Hepatocyte (in vitro differentiated cells): ENCODE measurements around the gene PTPRR. TPM values are rescaled to one million over a fixed set of nuclear protein-coding genes. Genes with fewer than 3 reads are reported as not detected.

Experiments
- DNase-seq: peaks from one replicate; pipeline ENCODE4 v3.0.0-alpha.2; 2016; ENCODE audit warnings: low spot score
- H2AFZ ChIP-seq: fragments of 200-600 bp; sonication (generic); 2 replicates; pipeline ENCODE4 v1.6.0; 2016; ENCODE audit warnings: antibody characterized with exemption, mild to moderate bottlenecking
- H3K27ac ChIP-seq: fragments of 200-600 bp; sonication (generic); 2 replicates; pipeline ENCODE4 v1.5.1; 2016; ENCODE audit warnings: mild to moderate bottlenecking
- H3K27me3 ChIP-seq: fragments of 200-600 bp; sonication (generic); 2 replicates; pipeline ENCODE4 v1.6.1; 2016
- H3K36me3 ChIP-seq: fragments of 200-600 bp; sonication (generic); replicated peaks from 2 replicates; pipeline ENCODE4 v1.5.1; 2016; ENCODE audit warnings: low read depth; ENCODE audit not compliant: insufficient read depth
- H3K4me1 ChIP-seq: fragments of 200-600 bp; sonication (generic); 2 replicates; pipeline ENCODE4 v1.5.1; 2016; ENCODE audit warnings: mild to moderate bottlenecking, moderate library complexity; ENCODE audit not compliant: insufficient read depth
- H3K4me2 ChIP-seq: fragments of 200-600 bp; sonication (generic); 2 replicates; pipeline ENCODE4 v1.6.0; 2016
- H3K4me3 ChIP-seq: fragments of 200-600 bp; sonication (generic); 2 replicates; pipeline ENCODE4 v1.5.1; 2016; ENCODE audit warnings: mild to moderate bottlenecking
- H3K79me2 ChIP-seq: fragments of 200-600 bp; sonication (generic); 2 replicates; pipeline ENCODE4 v1.6.0; 2017; ENCODE audit warnings: mild to moderate bottlenecking
- H3K9me2 ChIP-seq: fragments of 200-600 bp; sonication (generic); replicated peaks from 2 replicates; pipeline ENCODE4 v1.6.0; 2017; ENCODE audit warnings: mild to moderate bottlenecking; ENCODE audit not compliant: insufficient read depth
- H3K9me3 ChIP-seq: fragments of 200-600 bp; sonication (generic); 2 replicates; pipeline ENCODE4 v1.5.1; 2016; ENCODE audit warnings: low read depth, mild to moderate bottlenecking
- H4K20me1 ChIP-seq: fragments of 200-600 bp; sonication (generic); 2 replicates; pipeline ENCODE4 v1.6.0; 2016; ENCODE audit warnings: mild to moderate bottlenecking; ENCODE audit not compliant: insufficient read depth, poor library complexity, severe bottlenecking
- EZH2 ChIP-seq: fragments of 200-600 bp; sonication (generic); IDR thresholded peaks from 2 replicates; pipeline ENCODE4 v1.6.1; 2016; ENCODE audit warnings: antibody characterized with exemption, mild to moderate bottlenecking, borderline replicate concordance
- EZH2phosphoT487 ChIP-seq: fragments of 200-600 bp; sonication (generic); IDR thresholded peaks from one replicate; pipeline ENCODE4 v1.6.1; 2018; ENCODE audit warnings: antibody characterized with exemption, mild to moderate bottlenecking, low read depth, moderate library complexity; ENCODE audit not compliant: unreplicated experiment, severe bottlenecking
- WGBS: methylation state at CpG from one replicate; pipeline ENCODE4 v1.1.6; 2016; ENCODE audit warnings: low lambda C conversion rate; ENCODE audit errors: missing lambda C conversion rate; 5-methylcytosine and 5-hydroxymethylcytosine counted together
- polyA plus RNA-seq: library from polyadenylated mRNA; unstranded; fragments of >200 nt; fragmentation: Nextera tagmentation; extraction: Ambion mirVana; gene quantifications from 2 replicates; pipeline ENCODE4 v1.2.1, GENCODE V29; 2016
- total RNA-seq: library from RNA; depleted of rRNA; stranded (reverse); fragments of >200 nt; gene quantifications from 2 replicates; pipeline ENCODE4 v1.2.3, GENCODE V29; 2014
- TF ChIP-seq, protein P1 (sequence below): fragments of 200-600 bp; sonication (generic); IDR thresholded peaks from 2 replicates; pipeline ENCODE4 v1.5.1; 2016; ENCODE audit warnings: antibody characterized with exemption, mild to moderate bottlenecking; ENCODE audit not compliant: poor library complexity

Gene PTPRR
- total and polyA plus RNA-seq, 2 experiments from 2014 or later, result 1.9 to 4.8 TPM

DNA sequence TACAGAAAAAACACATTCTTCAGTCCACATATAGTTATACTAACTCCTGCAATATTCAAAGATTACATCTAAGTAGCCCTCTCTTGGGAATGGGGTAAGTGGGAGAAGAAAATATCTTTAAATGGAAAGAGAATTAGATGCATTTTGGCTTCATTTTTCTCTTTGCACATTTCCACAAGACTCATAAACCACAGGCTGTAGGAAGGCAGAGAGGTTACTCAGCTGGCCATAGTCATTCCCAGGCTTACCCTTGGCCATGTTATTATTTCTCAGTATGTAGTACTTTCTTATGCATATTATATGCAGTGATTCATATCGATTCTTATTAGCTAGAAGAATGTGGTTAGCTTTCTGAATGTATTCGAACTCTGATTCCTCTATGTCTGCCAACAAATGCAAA lies 92.2 kb downstream of the PTPRR start:
- H2AFZ ChIP-seq, result no peak overlapping the region
- no peaks in the 10 kb centered on the region for H3K9me3 ChIP-seq
- WGBS, result 91% methylated on average over 2 of the region's 2 CpGs
- H3K4me1 ChIP-seq, result peaks cover 10% of the 10 kb centered on the region
- no peak for DNase-seq
- no peaks in the 10 kb centered on the region for H4K20me1 ChIP-seq
- H3K27ac ChIP-seq, result peak overlapping the region; percentile 25
- H3K27me3 ChIP-seq, result no peaks in the 10 kb centered on the region
- TF ChIP-seq EZH2 (no peak), EZH2phosphoT487 (no peak)
- TF ChIP-seq, protein P1, sequence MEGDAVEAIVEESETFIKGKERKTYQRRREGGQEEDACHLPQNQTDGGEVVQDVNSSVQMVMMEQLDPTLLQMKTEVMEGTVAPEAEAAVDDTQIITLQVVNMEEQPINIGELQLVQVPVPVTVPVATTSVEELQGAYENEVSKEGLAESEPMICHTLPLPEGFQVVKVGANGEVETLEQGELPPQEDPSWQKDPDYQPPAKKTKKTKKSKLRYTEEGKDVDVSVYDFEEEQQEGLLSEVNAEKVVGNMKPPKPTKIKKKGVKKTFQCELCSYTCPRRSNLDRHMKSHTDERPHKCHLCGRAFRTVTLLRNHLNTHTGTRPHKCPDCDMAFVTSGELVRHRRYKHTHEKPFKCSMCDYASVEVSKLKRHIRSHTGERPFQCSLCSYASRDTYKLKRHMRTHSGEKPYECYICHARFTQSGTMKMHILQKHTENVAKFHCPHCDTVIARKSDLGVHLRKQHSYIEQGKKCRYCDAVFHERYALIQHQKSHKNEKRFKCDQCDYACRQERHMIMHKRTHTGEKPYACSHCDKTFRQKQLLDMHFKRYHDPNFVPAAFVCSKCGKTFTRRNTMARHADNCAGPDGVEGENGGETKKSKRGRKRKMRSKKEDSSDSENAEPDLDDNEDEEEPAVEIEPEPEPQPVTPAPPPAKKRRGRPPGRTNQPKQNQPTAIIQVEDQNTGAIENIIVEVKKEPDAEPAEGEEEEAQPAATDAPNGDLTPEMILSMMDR, result no peak
- H3K79me2 ChIP-seq, result no peaks in the 10 kb centered on the region
- no peaks in the 10 kb centered on the region for H3K36me3 ChIP-seq
- H3K4me3 ChIP-seq, result no peak overlapping the region
- H3K9me2 ChIP-seq, result no peaks in the 10 kb centered on the region
- no peak overlapping the region for H3K4me2 ChIP-seq

DNA sequence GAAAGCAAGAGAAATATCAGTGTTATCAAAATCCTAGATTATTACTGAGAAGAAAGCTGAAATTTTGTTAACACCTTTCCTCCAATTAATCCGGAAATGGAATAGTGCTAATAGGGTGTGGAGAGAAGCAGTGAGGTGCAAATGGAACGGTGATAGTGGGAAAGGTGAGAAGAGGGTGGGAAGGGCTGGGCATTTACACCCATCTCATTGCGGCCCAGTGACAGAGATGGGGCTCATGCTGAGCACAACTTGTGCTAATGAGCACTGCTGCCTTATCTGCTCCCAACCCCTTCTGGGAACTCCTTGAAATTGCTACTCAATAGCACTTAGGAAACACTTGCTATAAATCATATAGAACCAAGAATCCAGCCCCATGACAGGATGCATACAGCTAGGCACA lies 94.4 kb downstream of the PTPRR start:
- Histone ChIP-seq H3K4me1 (peaks cover 4% of the 10 kb centered on the region), H3K79me2 (no peaks in the 10 kb centered on the region), H3K27me3 (no peaks in the 10 kb centered on the region), H3K4me2 (no peak overlapping the region), H2AFZ (no peak overlapping the region), H3K4me3 (no peak overlapping the region), H3K9me3 (no peaks in the 10 kb centered on the region), H3K9me2 (no peaks in the 10 kb centered on the region), H3K36me3 (no peaks in the 10 kb centered on the region), H3K27ac (no peak overlapping the region), H4K20me1 (no peaks in the 10 kb centered on the region)
- TF ChIP-seq, protein P1, result no peak
- TF ChIP-seq EZH2phosphoT487 (no peak), EZH2 (no peak)
- WGBS, result 70% methylated on average over 3 of the region's 3 CpGs
- no peak for DNase-seq

DNA sequence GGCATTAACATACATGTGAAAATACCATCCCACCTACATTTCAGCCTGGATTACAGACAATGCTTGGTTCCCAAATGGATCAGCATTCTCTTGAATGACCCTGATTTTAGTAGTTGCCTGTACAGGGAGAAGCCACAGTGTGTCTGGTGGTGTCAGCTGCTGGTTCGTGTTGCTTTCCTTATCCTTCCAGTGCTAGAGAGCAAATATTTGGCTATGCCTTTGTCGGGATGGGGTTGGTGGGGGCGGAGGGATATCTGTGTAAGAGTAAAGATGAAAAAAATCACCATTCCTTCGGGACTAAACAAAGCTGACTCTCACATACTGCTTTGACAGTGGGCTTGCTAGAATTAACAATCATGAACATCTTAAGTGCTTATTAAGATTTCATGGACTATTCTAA lies 96.0 kb downstream of the PTPRR start:
- WGBS, result 44% methylated on average over 4 of the region's 4 CpGs
- no peaks in the 10 kb centered on the region for H3K4me1 ChIP-seq
- H3K9me3 ChIP-seq, result no peaks in the 10 kb centered on the region
- TF ChIP-seq EZH2phosphoT487 (no peak), EZH2 (no peak)
- TF ChIP-seq, protein P1, result no peak
- no peaks in the 10 kb centered on the region for H3K9me2 ChIP-seq
- peak overlapping the region; percentile 32 for H3K4me2 ChIP-seq
- no peak overlapping the region for H3K4me3 ChIP-seq
- H3K27me3 ChIP-seq, result no peaks in the 10 kb centered on the region
- no peaks in the 10 kb centered on the region for H3K79me2 ChIP-seq
- no peak overlapping the region for H2AFZ ChIP-seq
- no peak for DNase-seq
- H3K27ac ChIP-seq, result peak overlapping the region; percentile 29
- no peaks in the 10 kb centered on the region for H4K20me1 ChIP-seq
- no peaks in the 10 kb centered on the region for H3K36me3 ChIP-seq
